GM19455 (cell line): ENCODE results near the gene DDI2.
"Not testable (repeated sequence)": the region's sequence is repeated elsewhere in the genome, so short reads cannot be mapped to it uniquely, and the experiment has no call there.

Experiments
- ATAC-seq: cut with Tn5 transposase; IDR thresholded peaks from one replicate; pipeline ENCODE4 v1.9.1; 2021; ENCODE audit not compliant: unreplicated experiment

The DDI2 gene

DNA sequence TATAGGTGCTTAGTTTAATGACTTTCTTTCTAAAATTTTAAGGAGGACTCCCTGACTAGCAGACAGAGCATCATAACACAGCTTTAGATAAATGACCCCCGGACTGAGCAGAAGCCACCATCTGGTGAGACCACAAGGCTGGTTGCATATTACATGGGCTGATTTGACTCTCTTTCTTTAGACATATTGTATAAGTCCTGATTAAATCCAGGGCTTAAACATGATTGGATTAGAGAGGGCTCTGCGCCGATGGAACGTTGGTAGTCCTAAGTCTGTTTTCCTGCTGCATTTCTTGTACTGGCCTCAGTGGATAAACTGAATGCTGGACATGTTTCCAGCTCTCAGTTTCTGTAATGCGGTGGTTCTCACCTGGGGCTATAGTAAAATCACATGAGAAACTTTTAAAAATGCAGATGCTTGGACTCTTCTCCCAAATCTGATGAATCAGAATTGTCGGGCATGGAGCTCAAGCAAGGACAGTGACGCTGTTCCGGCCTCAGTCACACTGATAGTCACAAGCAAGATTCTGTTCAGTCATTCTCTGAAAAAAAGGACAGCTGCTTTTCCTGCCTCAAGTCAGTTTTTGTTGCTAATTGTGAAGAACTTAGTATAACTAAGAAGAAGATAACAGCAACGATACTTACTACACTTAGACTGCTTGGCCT is 16.6 kb downstream of the DDI2 start:
- ATAC-seq: no peak

DNA sequence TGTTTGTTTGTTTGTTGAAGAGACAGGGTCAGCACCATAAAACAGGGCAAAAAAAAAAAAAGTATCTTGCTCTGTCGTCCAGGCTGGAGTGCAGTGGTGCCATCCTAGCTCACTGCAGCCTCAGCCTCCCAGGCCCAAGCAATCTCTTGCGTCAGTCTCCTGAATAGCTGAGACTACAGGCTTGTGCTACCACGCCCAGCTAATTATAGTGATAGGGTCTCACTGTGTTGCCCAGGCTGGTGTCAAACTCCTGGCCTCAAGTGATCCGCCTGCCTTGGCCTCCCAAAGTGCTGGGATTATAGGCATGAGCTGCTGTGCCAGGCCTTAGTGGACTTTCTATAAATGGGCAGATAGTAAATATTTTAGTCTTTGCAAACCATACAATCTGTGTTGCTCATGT is 19.2 kb downstream of the DDI2 start:
- ATAC-seq: no peak

DNA sequence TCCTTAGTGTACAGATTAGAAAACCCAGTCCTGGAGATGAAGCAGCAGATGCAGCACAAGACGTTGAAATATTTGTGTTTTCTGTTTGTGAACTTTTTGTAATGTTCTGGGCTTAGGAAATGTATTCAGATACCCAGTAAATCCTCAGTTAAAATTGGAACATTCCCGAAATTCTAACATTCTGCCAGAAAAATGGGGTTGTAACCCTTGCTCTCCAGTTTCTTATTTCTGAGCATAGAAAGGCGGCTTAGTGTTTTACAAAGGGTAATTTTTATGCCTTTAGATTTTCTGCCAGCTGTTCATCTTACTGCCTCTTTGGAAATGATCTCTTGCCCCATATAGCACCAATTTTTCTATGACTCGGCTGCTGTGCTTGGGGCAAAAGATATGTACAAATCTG is 20.6 kb downstream of the DDI2 start:
- ATAC-seq: no peak

DNA sequence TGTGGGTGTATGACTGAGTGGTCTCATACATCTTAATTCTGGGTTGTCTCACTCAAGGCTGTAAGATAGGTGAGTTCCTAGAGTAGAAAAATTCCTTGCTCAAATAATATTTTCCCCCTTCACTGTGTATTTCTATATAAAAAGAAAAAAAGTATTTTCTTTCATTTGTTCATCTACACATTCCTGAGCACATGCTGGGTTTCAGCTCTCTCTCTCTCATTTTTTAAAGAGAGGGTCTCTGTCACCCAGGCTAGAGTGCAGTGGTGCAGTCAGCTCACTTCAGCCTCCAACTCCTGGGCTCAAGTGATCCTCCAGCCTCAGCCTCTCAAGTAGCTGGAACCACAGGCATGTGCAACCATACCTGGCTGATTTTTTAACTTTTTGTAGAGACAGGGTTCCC is 22.0 kb downstream of the DDI2 start:
- no peak for ATAC-seq

DNA sequence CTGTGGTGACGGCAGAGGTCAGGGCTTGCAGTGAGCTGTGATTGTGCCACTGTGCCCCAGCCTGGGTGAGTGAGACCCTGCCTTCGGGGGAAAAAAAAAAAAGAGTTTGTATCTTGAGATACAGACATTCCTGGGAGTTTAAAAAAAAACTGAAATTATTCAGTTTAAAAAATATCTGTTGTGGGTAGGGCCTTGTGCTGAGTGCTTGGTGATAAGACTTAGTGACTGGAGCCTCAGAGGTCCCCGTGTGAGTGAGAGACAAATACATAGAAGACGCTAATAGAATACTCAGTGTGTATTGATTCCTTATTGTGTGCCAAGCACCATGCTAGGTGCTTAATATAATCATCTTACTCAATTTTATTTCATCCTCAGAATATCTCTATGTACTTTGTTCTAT is 22.7 kb downstream of the DDI2 start:
- no peak for ATAC-seq

DNA sequence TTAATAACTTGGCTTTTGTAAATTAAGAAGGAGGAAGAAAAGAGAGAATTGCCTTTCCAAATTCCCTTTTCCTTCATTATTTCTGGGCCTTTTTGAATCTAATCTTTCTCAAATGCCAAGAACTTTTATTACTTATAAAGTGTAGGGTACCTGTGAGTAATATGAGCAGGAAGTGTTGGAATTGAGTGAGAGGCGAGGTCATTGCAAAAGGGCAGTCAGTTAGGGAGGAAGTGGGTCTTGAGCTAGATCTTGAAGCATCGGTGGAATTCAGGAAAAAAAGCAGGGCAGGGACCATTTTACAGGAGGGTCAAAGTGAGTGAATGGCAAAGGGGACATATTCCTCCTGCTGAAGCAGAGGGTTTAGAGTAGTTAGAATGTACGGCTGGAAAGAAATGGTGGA is 23.4 kb downstream of the DDI2 start:
- no peak for ATAC-seq

DNA sequence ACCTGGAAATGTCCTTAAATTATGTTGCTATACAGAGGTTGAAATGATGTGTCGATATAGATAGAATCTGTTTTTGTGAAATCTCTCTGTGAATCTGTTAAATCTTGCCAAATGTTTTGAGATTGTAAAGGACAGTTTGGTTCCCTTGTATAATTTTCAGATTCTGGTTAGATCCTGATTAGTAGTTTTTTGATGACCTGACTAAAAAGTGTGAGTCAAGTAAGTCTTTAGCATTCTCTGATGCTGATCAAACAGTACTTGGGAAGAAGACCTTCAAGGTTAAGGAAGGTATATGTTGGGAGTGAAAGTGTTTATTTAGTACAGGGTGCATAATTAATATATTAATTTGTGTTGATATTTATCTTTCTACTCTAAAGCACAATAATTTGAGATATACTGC is 32.7 kb downstream of the DDI2 start:
- ATAC-seq: no peak

DNA sequence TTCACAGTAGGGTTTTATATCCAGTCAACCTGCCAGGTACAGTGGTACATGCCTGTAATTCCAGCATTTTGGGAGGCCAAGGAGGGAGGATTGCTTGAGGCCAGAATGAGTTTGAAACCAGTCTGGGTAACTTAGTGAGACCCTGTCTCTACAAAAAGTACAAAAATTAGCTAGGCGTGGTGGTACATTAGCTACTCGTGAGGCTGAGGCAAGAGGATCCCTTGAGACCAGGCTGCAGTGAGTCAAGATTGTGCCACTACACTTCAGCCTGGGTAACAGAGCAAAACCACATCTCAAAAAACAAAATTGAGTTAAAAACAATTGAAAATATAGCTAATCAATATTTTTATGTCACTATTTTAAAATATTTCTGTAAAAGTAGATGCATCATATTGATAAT is 33.2 kb downstream of the DDI2 start:
- no peak for ATAC-seq

DNA sequence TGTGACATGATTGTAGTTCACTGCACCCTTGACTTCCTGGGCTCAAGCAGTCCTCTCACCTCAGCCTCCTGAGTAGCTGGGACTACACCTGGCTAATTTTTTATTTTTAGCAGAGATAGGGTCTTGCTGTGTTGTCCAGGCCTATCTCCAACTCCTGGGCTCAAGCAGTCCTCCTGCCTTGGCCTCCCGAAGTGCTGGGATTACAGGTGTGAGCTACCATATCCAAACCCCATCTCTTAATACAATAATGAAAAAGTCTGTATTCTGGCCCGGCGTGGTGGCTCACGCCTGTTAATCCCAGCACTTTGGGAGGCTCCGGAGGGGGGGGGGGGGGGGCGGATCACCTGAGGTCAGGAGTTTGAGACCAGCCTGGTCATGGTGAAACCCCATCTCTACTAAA is 34.9 kb downstream of the DDI2 start:
- not testable (repeated sequence) for ATAC-seq

DNA sequence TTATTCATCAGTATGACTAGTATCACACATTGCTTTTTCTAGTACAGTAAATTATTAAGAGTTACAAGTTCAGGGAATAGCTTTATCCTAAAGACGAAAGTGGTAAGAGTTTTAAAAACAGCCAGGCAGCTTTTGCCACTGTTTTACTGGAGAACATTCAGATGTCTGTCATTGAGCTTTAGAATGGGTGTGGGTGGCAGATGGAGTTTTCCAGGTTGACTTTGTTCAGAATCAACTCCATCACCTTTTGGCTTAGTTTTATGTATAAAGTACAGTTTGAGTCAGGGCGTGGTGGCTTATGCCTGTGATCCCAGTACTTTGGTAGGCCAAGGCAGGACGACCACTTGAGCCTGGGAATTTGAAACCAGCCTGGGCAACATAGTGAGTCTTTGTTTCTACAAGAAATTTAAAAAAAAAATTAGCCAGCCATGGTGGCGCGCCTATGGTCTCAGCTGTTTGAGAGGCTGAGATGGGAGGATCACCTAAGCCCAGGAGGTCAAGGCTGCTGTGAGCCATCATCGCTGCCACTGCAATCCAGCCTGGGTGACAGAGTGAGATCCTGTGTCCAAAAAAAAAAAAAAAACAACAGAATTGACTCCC is 36.9 kb downstream of the DDI2 start:
- ATAC-seq: no peak

DNA sequence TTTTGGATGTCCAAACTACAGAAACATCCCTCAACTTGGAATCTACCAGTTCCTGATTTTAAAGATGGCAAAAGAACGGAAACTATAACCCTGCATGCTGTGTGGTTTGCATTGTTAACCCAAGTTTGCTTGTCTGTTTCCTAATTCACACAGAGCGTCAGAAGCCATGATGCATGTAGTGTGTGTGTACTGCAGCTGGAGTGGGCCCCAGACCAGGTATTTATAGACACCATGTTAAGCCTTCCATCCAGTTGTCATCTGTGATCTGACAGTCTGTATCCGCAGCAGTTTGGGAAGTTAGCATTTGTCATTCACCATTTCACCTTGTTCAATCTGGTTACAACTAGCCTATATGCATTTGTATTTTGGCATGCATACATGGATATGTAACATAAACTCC is 39.2 kb downstream of the DDI2 start:
- ATAC-seq: no peak

DNA sequence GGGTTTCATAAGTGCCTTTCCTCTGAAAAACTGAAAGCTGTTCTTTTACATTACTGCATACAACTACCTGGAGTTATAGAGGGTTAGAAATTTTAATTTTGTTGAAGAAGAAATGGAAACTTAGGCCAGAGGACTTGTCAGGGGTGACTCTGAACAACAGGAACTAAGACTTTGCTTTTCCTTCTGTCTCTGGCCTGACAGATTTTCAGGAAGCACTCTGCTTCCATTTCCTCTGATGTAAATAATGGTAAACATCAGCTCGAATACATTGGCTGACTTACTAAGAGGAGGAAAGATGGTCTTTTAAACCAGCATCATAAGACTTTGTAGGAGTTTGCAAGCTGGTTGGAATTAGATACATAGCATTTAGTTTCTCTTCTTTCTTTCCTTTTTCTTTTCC is 39.8 kb downstream of the DDI2 start:
- no peak for ATAC-seq

DNA sequence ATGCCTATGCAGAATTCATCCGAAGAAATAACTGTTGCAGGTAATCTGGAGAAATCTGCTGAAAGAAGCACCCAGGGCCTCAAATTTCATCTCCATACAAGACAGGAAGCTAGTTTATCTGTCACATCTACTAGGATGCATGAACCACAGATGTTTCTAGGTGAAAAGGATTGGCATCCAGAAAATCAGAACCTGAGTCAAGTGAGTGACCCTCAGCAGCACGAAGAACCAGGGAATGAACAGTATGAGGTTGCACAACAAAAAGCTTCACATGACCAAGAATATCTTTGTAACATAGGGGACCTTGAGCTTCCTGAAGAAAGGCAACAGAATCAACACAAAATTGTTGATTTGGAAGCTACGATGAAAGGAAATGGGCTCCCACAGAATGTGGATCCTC is 42.9 kb downstream of the DDI2 start:
- ATAC-seq: no peak

DNA sequence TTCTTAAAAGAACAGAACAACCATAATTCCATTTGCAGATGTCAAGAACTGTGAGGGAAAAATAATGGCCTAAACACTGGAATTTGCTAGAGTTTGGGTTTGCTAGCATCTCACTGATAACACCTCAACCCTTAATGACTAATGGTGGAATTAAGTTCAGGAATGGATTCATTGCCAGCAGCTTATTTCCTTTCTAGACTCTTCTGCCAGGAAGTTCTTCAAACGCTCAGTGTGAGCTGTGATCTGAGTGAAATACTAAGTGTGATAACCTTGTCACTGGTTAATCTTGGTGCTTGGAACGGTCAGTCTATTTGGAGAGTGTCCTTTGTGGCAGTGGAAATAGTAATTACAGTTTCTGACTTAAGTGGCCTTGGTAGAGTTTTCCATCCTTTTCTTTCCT is 45.2 kb downstream of the DDI2 start:
- ATAC-seq: no peak

DNA sequence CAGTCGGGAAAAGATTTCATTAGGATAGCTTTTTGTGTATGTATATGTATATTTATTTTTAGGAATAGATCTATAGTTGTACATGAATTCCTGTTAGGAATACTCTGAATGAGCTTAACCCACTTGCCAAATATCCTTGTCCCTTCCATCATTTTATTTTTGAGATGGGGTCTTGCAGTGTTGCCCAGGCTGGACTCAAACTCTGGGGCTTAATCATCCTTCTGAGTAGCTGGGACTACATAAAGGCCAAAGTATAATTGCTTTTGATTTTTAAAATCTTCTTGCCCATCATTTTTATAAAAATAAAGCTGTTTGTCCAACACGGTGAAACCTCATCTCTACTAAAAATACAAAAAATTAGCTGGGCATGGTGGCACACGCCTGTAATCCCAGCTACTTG is 46.7 kb downstream of the DDI2 start:
- no peak for ATAC-seq

DNA sequence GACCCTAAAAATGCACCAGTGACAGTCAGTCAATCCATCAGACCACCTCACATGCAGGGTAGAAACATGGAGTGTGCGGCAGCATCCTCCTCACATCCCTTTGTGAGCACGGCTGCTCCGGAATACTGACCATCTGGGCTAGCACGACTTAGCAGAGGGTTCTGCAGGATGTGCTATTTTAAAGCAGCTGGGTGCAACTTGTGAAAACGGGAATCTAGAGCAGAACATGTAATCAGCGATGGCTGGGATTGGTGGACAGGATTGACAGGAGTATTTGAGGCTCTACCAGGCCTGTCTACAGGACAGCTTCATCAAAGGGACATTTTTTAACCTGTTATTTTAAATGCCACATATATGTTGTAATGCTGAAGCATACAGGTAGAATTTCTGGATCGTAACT is 50.1 kb downstream of the DDI2 start:
- ATAC-seq: no peak

DNA sequence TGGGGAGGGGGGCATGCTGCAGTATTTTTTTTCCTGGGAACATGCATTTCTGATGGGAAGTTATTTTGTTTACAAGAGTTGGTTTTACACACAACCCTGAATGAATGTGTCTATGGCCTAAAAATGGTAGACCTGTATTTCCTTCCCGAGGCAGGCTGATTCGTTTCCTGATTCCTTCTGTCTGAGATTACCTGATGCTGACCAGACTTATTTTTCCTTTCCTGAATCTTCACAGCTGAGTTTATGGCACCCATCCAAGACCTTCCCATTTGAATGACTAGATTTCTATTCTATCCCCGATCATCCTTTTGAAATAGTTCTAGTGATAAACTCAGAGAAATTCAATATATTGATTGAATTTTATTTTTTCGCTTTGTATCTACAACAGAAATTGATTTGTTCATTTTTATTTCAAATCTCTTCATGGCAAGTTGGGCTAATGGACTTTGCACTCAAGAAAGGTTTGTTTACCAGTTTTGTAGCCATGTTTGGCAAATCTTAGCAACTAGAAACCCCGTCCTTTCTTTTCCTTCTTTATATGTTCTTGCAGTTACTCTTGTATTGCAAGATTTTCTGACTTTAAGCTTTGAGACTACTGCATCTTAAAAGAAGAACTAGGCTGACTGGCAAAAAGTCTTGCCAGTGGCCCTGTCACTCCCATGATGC is 51.0 kb downstream of the DDI2 start:
- ATAC-seq: no peak

DNA sequence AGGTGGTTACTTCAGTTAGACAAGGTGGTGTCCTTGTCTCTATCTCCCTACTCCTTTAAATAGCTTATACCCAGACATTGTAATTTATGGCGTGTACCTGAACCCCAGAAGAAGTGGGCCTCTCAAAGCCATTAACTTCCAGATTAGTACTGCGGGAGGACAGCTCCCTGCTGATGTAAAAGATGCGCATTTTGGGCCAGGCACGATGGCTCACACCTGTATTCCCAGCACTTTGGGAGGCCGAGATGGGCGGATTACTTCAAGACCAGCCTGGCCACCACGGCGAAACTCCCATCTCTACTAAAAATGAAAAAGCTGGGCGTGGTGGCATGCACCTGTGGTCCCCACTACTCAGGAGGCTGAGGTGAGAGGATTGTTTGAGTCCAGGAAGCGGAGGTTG is 51.8 kb downstream of the DDI2 start:
- ATAC-seq: no peak

DNA sequence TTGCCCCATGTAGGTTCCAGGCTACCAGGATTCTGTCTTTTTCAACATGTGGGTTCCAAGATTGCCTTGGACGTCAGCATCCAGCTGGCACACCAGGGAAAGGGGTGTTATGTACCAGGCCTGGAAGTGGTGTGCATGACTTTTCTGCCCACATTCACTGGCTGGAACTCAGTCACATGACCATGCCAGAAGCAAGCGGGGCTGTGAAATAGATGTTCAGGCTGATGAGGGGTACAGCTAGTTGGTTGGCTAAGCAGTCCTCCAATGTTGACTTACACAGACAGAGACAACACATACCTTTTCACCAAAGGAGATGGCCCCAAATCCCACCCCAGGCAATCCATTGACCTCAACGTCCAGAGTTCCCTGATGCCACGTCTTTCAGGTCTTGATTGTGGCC is 52.6 kb downstream of the DDI2 start:
- no peak for ATAC-seq

DNA sequence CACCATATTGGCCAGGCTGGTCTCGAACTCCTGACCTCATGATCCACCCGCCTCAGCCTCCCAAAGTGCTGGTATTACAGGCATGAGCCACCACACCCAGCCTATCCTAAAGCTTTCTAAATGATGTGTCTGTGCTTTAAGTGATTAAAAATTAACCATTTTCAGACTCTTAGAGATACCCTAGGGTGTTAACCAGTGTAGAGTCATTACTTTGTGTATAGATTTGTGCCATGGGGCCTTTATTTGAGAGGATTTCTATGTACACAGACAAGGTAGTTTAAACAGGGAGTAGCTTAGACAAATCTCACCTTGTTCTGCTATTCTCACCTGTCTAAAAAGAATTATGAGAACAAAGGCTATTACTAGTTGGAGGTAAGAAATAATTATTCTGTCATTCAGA is 54.2 kb downstream of the DDI2 start:
- ATAC-seq: no peak

DNA sequence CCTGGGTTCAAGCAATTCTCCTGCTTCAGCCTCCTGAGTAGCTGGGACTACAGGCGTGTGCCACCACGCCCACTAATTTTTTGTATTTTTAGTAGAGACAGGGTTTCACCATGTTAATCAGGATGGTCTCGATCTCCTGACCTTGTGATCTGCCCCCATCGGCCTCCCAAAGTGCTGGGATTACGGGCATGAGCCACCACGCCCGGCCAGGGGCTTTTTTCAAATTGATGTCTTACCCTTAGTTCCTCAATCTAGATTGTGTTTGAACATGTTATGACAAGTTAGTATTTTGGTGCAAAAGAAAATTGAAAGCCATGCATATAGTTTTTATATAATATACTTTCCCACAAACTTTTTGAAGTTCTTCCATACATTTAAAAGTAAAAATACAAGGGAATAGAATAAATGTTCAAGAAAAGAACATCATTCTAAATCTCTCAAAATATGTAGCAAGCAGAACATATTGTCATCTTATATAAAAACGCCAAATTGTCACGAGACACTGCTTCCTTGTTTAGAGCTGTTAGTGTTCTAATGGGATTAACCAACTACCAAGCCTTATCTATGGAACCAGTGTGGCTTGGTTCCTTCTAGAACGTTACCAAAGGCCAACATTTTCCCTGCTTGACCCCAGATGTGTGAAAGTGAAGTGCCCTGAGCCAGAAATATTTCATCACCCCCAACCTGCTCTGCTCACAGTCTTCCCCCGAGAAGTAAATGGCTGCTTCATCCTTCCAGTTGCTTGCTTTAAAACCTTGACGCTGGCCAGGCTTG is 57.3 kb downstream of the DDI2 start:
- ATAC-seq: no peak

DNA sequence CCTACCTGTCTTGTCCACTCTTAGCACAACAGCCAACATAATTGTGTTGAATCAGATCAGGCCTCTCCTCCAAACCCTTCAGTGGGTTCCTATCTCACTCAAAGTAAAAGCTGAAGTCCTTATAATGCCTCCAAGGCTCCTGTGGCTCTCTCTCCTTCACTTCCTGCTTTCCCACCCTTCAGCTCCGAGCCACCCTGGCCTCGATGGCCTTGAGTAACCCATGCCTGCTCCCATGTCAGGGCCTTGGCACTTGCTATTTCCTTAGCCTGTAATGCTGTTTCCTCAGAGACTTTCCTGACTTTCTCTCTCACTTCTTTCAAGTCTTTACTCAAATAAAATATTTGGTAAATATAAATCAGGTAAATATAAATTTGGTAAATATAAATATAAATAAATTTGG is 58.8 kb downstream of the DDI2 start:
- ATAC-seq: no peak
